ENCODE data around the gene AGK.
"Not testable (repeated sequence)": the region's sequence is repeated elsewhere in the genome, so short reads cannot be mapped to it uniquely, and the experiment has no call there.

Gene AGK

GRCh38 chr7:141646826-141647480 lies 95.7 kb downstream of the AGK start:
- DNase-seq = no peak

- not testable (repeated sequence) for DNase-seq
Observed at GRCh38 chr7:141647701-141648100, 96.5 kb downstream of the AGK start.

GRCh38 chr7:141648276-141649114 lies 97.3 kb downstream of the AGK start:
- no peak for DNase-seq

- DNase-seq = peak; percentile 48
Observed at GRCh38 chr7:141649137-141649864, 98.1 kb downstream of the AGK start.

- no peak for DNase-seq
Observed at GRCh38 chr7:141649865-141650634, 98.8 kb downstream of the AGK start.

GRCh38 chr7:141651417-141651816 lies 100.2 kb downstream of the AGK start:
- DNase-seq = no peak

GRCh38 chr7:141652691-141653090 lies 101.5 kb downstream of the AGK start:
- DNase-seq = no peak

- DNase-seq = no peak
Observed at GRCh38 chr7:141654551-141654950, 103.3 kb downstream of the AGK start.

GRCh38 chr7:141659501-141659900 lies 108.3 kb downstream of the AGK start:
- no peak for DNase-seq

GRCh38 chr7:141660259-141660658 lies 109.0 kb downstream of the AGK start:
- no peak for DNase-seq

GRCh38 chr7:141663081-141663849 lies 112.1 kb downstream of the AGK start:
- no peak for DNase-seq

- no peak for DNase-seq
Observed at GRCh38 chr7:141664450-141664849, 113.2 kb downstream of the AGK start.

- DNase-seq = no peak
Observed at GRCh38 chr7:141665208-141666035, 114.2 kb downstream of the AGK start.

GRCh38 chr7:141666071-141666470 lies 114.9 kb downstream of the AGK start:
- no peak for DNase-seq

GRCh38 chr7:141668853-141669252 lies 117.6 kb downstream of the AGK start:
- DNase-seq = no peak

GRCh38 chr7:141671705-141672496 lies 120.7 kb downstream of the AGK start:
- DNase-seq = no peak

- no peak for DNase-seq
Observed at GRCh38 chr7:141673346-141673745, 122.1 kb downstream of the AGK start.

- peak; percentile 42 for DNase-seq
Observed at GRCh38 chr7:141674171-141674671, 123.0 kb downstream of the AGK start.

- DNase-seq = peak; percentile 38
Observed at GRCh38 chr7:141674702-141675101, 123.5 kb downstream of the AGK start.
